Measurements from ENCODE around the gene COL9A2. TPM values are rescaled to one million over a fixed set of nuclear protein-coding genes. Genes with fewer than 3 reads are reported as not detected.

COL9A2 gene
- total and polyA plus RNA-seq, 3 donors from 2014 or later: 3.5 to 7.2 (median 5.1) TPM

DNA sequence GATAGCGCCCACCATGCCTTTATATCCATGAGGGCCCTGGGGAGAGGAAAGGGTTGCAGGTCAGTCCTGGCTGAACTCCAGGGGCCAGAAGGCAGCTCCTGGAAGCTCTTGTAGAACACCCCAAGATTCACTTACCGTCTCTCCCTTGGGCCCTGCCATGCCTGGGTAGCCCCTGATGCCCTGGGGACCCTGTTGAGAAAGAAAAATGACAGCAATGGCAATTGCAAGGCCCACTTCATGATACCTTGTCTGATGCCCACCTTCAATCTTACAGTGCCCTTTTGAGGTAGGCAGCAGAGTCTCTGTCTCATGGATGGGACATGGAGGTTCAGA, 7.0 kb downstream of the COL9A2 start:
- intact Hi-C loops (cut with DNase I; ENCODE audit: low total_unique reads): loop anchor here (10.0 kb wide), 1 partner anchor 165 kb away; no protein-coding TSS in a partner anchor
- Histone ChIP-seq H3K27me3 (no peaks in the 10 kb centered on the region), H3K9me3 (no peaks in the 10 kb centered on the region), H3K36me3 (ENCODE audit: low read depth, missing control alignments) (no peaks in the 10 kb centered on the region), H3K27ac (no peak overlapping the region), H3K4me1 (peaks cover 7% of the 10 kb centered on the region), H3K4me3 (no peak overlapping the region)
- TF ChIP-seq, protein P1, sequence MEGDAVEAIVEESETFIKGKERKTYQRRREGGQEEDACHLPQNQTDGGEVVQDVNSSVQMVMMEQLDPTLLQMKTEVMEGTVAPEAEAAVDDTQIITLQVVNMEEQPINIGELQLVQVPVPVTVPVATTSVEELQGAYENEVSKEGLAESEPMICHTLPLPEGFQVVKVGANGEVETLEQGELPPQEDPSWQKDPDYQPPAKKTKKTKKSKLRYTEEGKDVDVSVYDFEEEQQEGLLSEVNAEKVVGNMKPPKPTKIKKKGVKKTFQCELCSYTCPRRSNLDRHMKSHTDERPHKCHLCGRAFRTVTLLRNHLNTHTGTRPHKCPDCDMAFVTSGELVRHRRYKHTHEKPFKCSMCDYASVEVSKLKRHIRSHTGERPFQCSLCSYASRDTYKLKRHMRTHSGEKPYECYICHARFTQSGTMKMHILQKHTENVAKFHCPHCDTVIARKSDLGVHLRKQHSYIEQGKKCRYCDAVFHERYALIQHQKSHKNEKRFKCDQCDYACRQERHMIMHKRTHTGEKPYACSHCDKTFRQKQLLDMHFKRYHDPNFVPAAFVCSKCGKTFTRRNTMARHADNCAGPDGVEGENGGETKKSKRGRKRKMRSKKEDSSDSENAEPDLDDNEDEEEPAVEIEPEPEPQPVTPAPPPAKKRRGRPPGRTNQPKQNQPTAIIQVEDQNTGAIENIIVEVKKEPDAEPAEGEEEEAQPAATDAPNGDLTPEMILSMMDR (IDR thresholded peaks at IDR 0.05): no peak
- no peak for TF ChIP-seq POLR2A (IDR thresholded peaks at IDR 0.05)
- WGBS, 2 donors: 83 to 100% methylated on average over 1 to 2 of the region's 2 CpGs
- no peak for DNase-seq

DNA sequence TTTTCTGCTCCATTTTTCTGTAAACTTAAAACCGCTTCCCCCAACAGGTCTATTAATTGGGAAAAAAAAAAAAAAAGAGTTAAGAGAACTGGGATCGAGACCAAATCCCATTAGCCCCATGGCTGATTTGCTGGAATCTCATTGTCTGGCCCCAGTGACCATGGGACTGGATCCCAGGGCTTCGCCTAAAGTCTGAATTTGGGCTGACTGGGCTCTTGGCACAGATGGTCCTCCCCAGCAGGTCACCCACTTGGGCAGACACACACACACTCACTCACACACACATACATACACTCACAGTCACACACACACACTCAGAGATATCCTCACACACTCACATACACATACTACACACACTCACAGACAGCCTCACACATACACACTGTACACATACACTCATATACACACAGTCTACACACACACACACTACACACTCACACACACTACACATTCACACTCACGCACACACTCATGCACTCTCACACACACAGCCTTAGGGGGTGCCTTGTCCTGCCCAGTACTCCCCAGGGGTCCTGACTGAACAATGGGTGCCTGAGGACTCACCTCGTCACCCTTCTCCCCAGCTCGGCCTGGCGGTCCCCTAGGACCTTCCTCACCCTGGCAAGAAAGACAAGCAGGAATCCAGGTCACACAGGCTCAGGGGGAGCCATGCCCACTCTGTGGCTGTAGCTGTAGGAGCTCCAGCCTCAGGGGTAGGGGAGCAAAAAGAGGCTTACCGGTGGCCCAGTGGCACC, 7.5 kb downstream of the COL9A2 start:
- Histone ChIP-seq H3K27ac (no peak overlapping the region), H3K4me3 (no peak overlapping the region), H3K27me3 (no peaks in the 10 kb centered on the region), H3K9me3 (no peaks in the 10 kb centered on the region), H3K36me3 (ENCODE audit: low read depth, missing control alignments) (no peaks in the 10 kb centered on the region), H3K4me1 (peaks cover 7% of the 10 kb centered on the region)
- TF ChIP-seq, protein P1 (IDR thresholded peaks at IDR 0.05): no peak
- no peak for TF ChIP-seq POLR2A (IDR thresholded peaks at IDR 0.05)
- peak; percentile 59 for DNase-seq
- WGBS, 2 donors: 73 to 75% methylated on average over 8 of the region's 8 CpGs
- intact Hi-C loops (cut with DNase I; ENCODE audit: low total_unique reads): loop anchor here (10.0 kb wide), 1 partner anchor 165 kb away; no protein-coding TSS in a partner anchor

DNA sequence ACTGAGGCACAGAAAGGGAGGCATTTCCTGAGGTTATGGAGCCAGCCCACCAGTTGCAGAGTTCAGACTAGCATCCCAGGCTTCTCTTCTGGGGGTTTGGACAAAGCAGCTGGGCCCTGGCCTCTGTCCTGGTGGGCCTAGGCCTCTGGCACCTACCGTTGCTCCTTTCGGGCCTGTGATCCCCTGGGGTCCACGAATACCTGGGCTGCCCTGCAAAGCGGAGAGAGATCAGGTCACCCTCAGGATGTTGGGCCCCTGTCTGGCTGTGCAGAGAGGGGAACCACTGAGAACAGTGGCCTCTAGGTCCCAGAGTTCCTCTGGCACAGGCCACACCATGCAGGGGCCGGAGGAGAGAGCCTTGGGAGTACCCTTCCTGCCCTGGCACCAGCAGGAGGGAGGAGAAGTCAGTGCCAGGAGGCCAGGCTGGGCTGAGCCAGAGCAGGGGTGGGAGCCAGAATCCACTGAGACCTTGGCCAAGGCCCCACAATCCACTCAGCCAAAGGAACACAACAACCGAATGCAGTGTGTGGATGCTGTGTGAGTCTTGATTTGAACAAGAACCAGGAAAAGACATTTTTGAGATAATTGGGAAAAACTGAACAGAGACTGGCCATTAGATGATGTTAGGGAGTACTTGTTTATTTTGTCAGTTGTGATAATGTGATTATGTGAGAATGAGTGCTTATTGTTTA, 8.9 kb downstream of the COL9A2 start:
- intact Hi-C loops (cut with DNase I; ENCODE audit: low total_unique reads): no loop called here
- H3K27ac ChIP-seq: no peak overlapping the region
- WGBS, 2 donors: 43 to 60% methylated on average over 1 to 6 of the region's 6 CpGs
- no peaks in the 10 kb centered on the region for H3K27me3 ChIP-seq
- H3K4me3 ChIP-seq: no peak overlapping the region
- H3K9me3 ChIP-seq: no peaks in the 10 kb centered on the region
- peak; percentile 48 for DNase-seq
- no peak for TF ChIP-seq POLR2A (IDR thresholded peaks at IDR 0.05)
- TF ChIP-seq, protein P1 (IDR thresholded peaks at IDR 0.05): no peak
- H3K36me3 ChIP-seq (ENCODE audit: low read depth, missing control alignments): no peaks in the 10 kb centered on the region
- peaks cover 7% of the 10 kb centered on the region for H3K4me1 ChIP-seq

DNA sequence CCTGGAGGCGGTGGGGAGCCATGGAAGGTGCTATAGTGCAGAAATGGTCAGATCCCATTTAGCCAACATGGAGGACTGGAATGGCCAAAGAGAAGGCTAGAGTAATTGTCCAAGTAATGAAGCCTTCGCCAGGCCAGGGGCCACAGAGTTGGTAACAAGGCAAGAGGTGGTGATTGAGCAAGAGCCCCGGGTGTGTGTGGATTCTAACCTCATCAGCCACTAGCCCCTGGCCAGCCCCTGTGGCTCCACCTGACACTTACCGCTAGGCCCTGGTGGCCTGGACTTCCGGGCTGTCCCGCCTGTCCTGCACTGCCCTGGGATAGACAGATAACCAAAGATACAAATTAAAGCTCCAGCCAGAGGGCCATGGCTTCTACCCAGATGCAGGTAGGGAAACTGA, 9.9 kb downstream of the COL9A2 start:
- intact Hi-C loops (cut with DNase I; ENCODE audit: low total_unique reads): no loop called here
- no peak for TF ChIP-seq POLR2A (IDR thresholded peaks at IDR 0.05)
- TF ChIP-seq, protein P1 (IDR thresholded peaks at IDR 0.05): no peak
- DNase-seq: no peak
- Histone ChIP-seq H3K36me3 (ENCODE audit: low read depth, missing control alignments) (no peaks in the 10 kb centered on the region), H3K27ac (no peak overlapping the region), H3K9me3 (no peaks in the 10 kb centered on the region), H3K4me3 (no peak overlapping the region), H3K4me1 (peaks cover 7% of the 10 kb centered on the region), H3K27me3 (no peaks in the 10 kb centered on the region)
- 92 to 96% methylated on average over 3 to 6 of the region's 6 CpGs for WGBS, 2 donors

Measured in testis (tissue), 3 donors.